Kidney (tissue), 14 donors: ENCODE data around the gene CATSPER1. TPM values are rescaled to one million over a fixed set of nuclear protein-coding genes. Genes with fewer than 3 reads are reported as not detected.

ENCODE experiments used
- DNase-seq, 5 donors: peaks; one replicate each; pipeline ENCODE4 v3.0.0-alpha.2; 2013 to 2020
- FAIRE-seq: peaks from 2 replicates; lab custom pipeline; 2012; peaks lifted over from hg19 to GRCh38; lab: Jason Lieb, UNC
- H3K27ac ChIP-seq, 2 donors: one replicate each; pipeline ENCODE4 v1.7.0; 2013; ENCODE audit warnings: low read depth in 2 of 2, low read length in 2 of 2, inconsistent platforms in 1 of 2
- H3K27me3 ChIP-seq: one replicate; pipeline ENCODE4 v1.7.1; 2013; ENCODE audit warnings: low read length, inconsistent platforms; ENCODE audit not compliant: control insufficient read depth, insufficient read depth
- H3K36me3 ChIP-seq, 3 donors: one replicate each; pipeline versions ENCODE4 v1.7.0 to v1.7.1; 2013; ENCODE audit warnings: low read length in 3 of 3, control low read depth in 1 of 3, inconsistent platforms in 1 of 3; ENCODE audit not compliant: insufficient read depth in 3 of 3, control insufficient read depth in 2 of 3
- H3K4me1 ChIP-seq, 3 donors: one replicate each; pipeline versions ENCODE4 v1.7.0 to v1.7.1; 2013; ENCODE audit warnings: low read length in 3 of 3, inconsistent platforms in 1 of 3, low read depth in 1 of 3; ENCODE audit not compliant: control insufficient read depth in 2 of 3, insufficient read depth in 2 of 3
- H3K4me3 ChIP-seq, 3 donors: one replicate each; pipeline versions ENCODE4 v1.7.0 to v1.8.1; 2013; ENCODE audit warnings: low read length in 3 of 3, control low read depth in 1 of 3, inconsistent platforms in 1 of 3
- H3K9ac ChIP-seq, 3 donors: one replicate each; pipeline versions ENCODE4 v1.7.0 to v1.7.1; 2013; ENCODE audit warnings: low read length in 3 of 3, control low read depth in 1 of 3, inconsistent platforms in 1 of 3
- H3K9me3 ChIP-seq, 3 donors: one replicate each; pipeline versions ENCODE4 v1.7.0 to v1.7.1; 2013; ENCODE audit warnings: low read length in 3 of 3, control low read depth in 1 of 3, inconsistent platforms in 1 of 3; ENCODE audit not compliant: control insufficient read depth in 2 of 3, insufficient read depth in 1 of 3
- CTCF ChIP-seq: IDR thresholded peaks from 3 replicates; pipeline ENCODE4 v1.5.1; 2012; ENCODE audit warnings: mild to moderate bottlenecking, moderate library complexity, borderline replicate concordance; ENCODE audit not compliant: insufficient read depth; ENCODE audit errors: extremely low read depth
- intact Hi-C: fragments of 100-400 bp; cut with DNase I; formaldehyde crosslinking; loops from one replicate; pipeline ENCODE4 v1.11.1; 2022
- polyA plus RNA-seq: library from polyadenylated mRNA; stranded (reverse); fragments of 350-450 nt; fragmentation: Illumina TruSeq; extraction: RNeasy Lipid Tissue Mini Kit (QIAGEN cat#74804); gene quantifications from one replicate; pipeline ENCODE4 v1.2.3, GENCODE V29; 2014; ENCODE audit warnings: low read depth, low replicate concordance; ENCODE audit not compliant: insufficient read depth
- total RNA-seq: library from RNA; stranded (reverse); fragmentation: NEBNext Ultra II Directional; extraction: Animal tissue kit (Norgen Biotek cat#: 25700); gene quantifications from one replicate; pipeline ENCODE4 v1.2.1, GENCODE V29; 2021
- donor health status: control.
- donor health status: control.
- donor health status: control.
- donor health status: control.
- donor health status: control.
- donor health status: DM: yes; HTN: yes; CAD: no.
- donor health status: Normal renal cell carcinoma (clear cell type).

The CATSPER1 gene
- total and polyA plus RNA-seq, 2 donors from 2014 or later, result 0.76 TPM; not detected in 1

- no peak overlapping the region for H3K27ac ChIP-seq
- FAIRE-seq, result no peak
- no peak overlapping the region for H3K4me3 ChIP-seq
- peak in 1 of 5 donors; percentile 53 for DNase-seq
- no peaks in the 10 kb centered on the region for H3K36me3 ChIP-seq
- TF ChIP-seq CTCF, result no peak
- no peaks in the 10 kb centered on the region for H3K9me3 ChIP-seq
- H3K27me3 ChIP-seq, result peaks cover 9% of the 10 kb centered on the region
- intact Hi-C loops, result no loop called here
- H3K4me1 ChIP-seq, result peaks cover 0 to 3% (median 0%) of the 10 kb centered on the region in 3 donors
- H3K9ac ChIP-seq, result no peak overlapping the region
These were observed 11.3 kb downstream of the CATSPER1 start for GRCh38 chr11:66014804-66015453.

GRCh38 chr11:66013762-66014100 is 12.5 kb downstream of the CATSPER1 start:
- no peak overlapping the region for H3K4me3 ChIP-seq
- intact Hi-C loops, result no loop called here
- no peaks in the 10 kb centered on the region for H3K9me3 ChIP-seq
- H3K27ac ChIP-seq, result no peak overlapping the region
- peaks cover 0 to 3% (median 0%) of the 10 kb centered on the region in 3 donors for H3K4me1 ChIP-seq
- no peak for DNase-seq
- FAIRE-seq, result no peak
- TF ChIP-seq CTCF, result no peak
- H3K9ac ChIP-seq, result no peak overlapping the region
- H3K27me3 ChIP-seq, result peaks cover 9% of the 10 kb centered on the region
- no peaks in the 10 kb centered on the region for H3K36me3 ChIP-seq

- Histone ChIP-seq H3K4me1 (peaks cover 0 to 3% (median 0%) of the 10 kb centered on the region in 3 donors), H3K27me3 (peaks cover 9% of the 10 kb centered on the region), H3K9me3 (no peaks in the 10 kb centered on the region), H3K27ac (no peak overlapping the region), H3K36me3 (no peaks in the 10 kb centered on the region), H3K4me3 (no peak overlapping the region), H3K9ac (no peak overlapping the region)
- intact Hi-C loops, result no loop called here
- FAIRE-seq (no peak), DNase-seq (peak in 1 of 5 donors; percentile 55)
- TF ChIP-seq CTCF, result no peak
These were observed 13.1 kb downstream of the CATSPER1 start for GRCh38 chr11:66012946-66013761.
